IMR-90 (cell line): ENCODE data around the gene CDC45. TPM values are rescaled to one million over a fixed set of nuclear protein-coding genes. Genes with fewer than 3 reads are reported as not detected.

Source experiments
- ATAC-seq: fragments of 200-7000 bp; cut with Tn5 transposase; 2 replicates; pipeline ENCODE4 v1.9.1; 2020; ENCODE audit warnings: low read depth, mild to moderate bottlenecking, moderate library complexity
- BruUV-seq: library from RNA; stranded (reverse); fragments of 400-500 nt; replicated peaks from 2 replicates; lab custom pipeline; 2021; lab: Mats Ljungman, UMichigan
- CTCF ChIA-PET: fragments of 300-600 bp; formaldehyde crosslinking; extraction: SDS; loops from one replicate; lab custom pipeline; 2021; ENCODE audit warnings: antibody characterized with exemption; lab: Yijun Ruan, JAX
- POLR2A ChIA-PET: fragments of 300-600 bp; sonication (Branson Sonifier 250); formaldehyde crosslinking; loops from one replicate; lab custom pipeline; 2022; ENCODE audit warnings: antibody characterized with exemption; ENCODE audit not compliant: unreplicated experiment; lab: Charles Lee
- DNase-seq: peaks from one replicate; pipeline ENCODE4 v3.0.0; 2013
- H2AFZ ChIP-seq: replicated peaks from 2 replicates; pipeline ENCODE3; 2013; ENCODE audit warnings: low read length, mild to moderate bottlenecking; ENCODE audit not compliant: poor library complexity
- H2AK5ac ChIP-seq: 2 replicates; pipeline ENCODE4 v1.6.1; 2013; ENCODE audit warnings: low read depth, low read length, inconsistent platforms
- H2AK9ac ChIP-seq: replicated peaks from 2 replicates; pipeline ENCODE3; 2013; ENCODE audit warnings: mild to moderate bottlenecking, low read depth, low read length, moderate library complexity; ENCODE audit not compliant: poor library complexity
- H2BK120ac ChIP-seq: 2 replicates; pipeline ENCODE4 v1.6.1; 2013; ENCODE audit warnings: low read depth, low read length, inconsistent platforms
- H2BK15ac ChIP-seq: 3 replicates; pipeline ENCODE4 v1.6.1; 2013; ENCODE audit warnings: low read depth, low read length, inconsistent platforms
- H2BK20ac ChIP-seq: 2 replicates; pipeline ENCODE4 v1.6.1; 2013; ENCODE audit warnings: low read depth, mild to moderate bottlenecking, inconsistent platforms, low read length, moderate library complexity
- H2BK5ac ChIP-seq: 2 replicates; pipeline ENCODE4 v1.6.1; 2013; ENCODE audit warnings: mild to moderate bottlenecking, low read depth, low read length, inconsistent platforms; ENCODE audit not compliant: poor library complexity, severe bottlenecking
- H3K14ac ChIP-seq: replicated peaks from 2 replicates; pipeline ENCODE4 v1.6.1; 2013; ENCODE audit warnings: low read depth, low read length, inconsistent platforms
- H3K18ac ChIP-seq: 2 replicates; pipeline ENCODE4 v1.6.1; 2013; ENCODE audit warnings: low read depth, low read length, control low read depth
- H3K23ac ChIP-seq: 2 replicates; pipeline ENCODE4 v1.6.1; 2013; ENCODE audit warnings: low read depth, low read length, inconsistent platforms
- H3K27ac ChIP-seq: 2 replicates; pipeline ENCODE4 v1.5.1; 2013; ENCODE audit warnings: mild to moderate bottlenecking, control low read depth, low read length; ENCODE audit not compliant: insufficient read depth
- H3K27me3 ChIP-seq: 2 replicates; pipeline ENCODE4 v1.6.1; 2013; ENCODE audit warnings: low read length; ENCODE audit not compliant: control insufficient read depth, insufficient read depth
- H3K36me3 ChIP-seq: 2 replicates; pipeline ENCODE4 v1.6.1; 2013; ENCODE audit warnings: low read length, mixed read lengths; ENCODE audit not compliant: control insufficient read depth, insufficient read depth
- H3K4ac ChIP-seq: 2 replicates; pipeline ENCODE4 v1.6.1; 2013; ENCODE audit warnings: low read depth, low read length, inconsistent platforms
- H3K4me1 ChIP-seq: 2 replicates; pipeline ENCODE4 v1.6.1; 2013; ENCODE audit warnings: low read length, mixed read lengths; ENCODE audit not compliant: control insufficient read depth, insufficient read depth
- H3K4me2 ChIP-seq: 2 replicates; pipeline ENCODE4 v1.6.1; 2013; ENCODE audit warnings: low read depth, mild to moderate bottlenecking, control low read depth, low read length, moderate library complexity
- H3K4me3 ChIP-seq: 2 replicates; pipeline ENCODE4 v1.5.1; 2013; ENCODE audit warnings: low read depth, mild to moderate bottlenecking, control low read depth, low read length, moderate library complexity; ENCODE audit not compliant: insufficient read depth
- H3K56ac ChIP-seq: 2 replicates; pipeline ENCODE4 v1.6.1; 2013; ENCODE audit warnings: low read length, inconsistent platforms; ENCODE audit not compliant: insufficient read depth; ENCODE audit errors: extremely low read depth
- H3K79me1 ChIP-seq, 2 experiments: 2 replicates each; pipeline ENCODE4 v1.6.1; 2013; ENCODE audit warnings: low read length in 2 of 2, inconsistent platforms in 1 of 2, low read depth in 1 of 2
- H3K9ac ChIP-seq: 2 replicates; pipeline ENCODE4 v1.6.1; 2013; ENCODE audit warnings: low read depth, low read length, control low read depth
- H3K9me1 ChIP-seq: 2 replicates; pipeline ENCODE4 v1.6.1; 2013; ENCODE audit warnings: low read length, inconsistent platforms; ENCODE audit not compliant: insufficient read depth
- H3K9me3 ChIP-seq: 2 replicates; pipeline ENCODE4 v1.6.1; 2013; ENCODE audit warnings: low read length; ENCODE audit not compliant: control insufficient read depth, insufficient read depth
- H4K20me1 ChIP-seq: 2 replicates; pipeline ENCODE4 v1.6.1; 2013; ENCODE audit warnings: low read length, inconsistent platforms; ENCODE audit not compliant: insufficient read depth
- H4K5ac ChIP-seq: 2 replicates; pipeline ENCODE4 v1.6.1; 2013; ENCODE audit warnings: mild to moderate bottlenecking, low read depth, low read length, control low read depth
- H4K8ac ChIP-seq, 2 experiments: 2 replicates each; pipeline ENCODE4 v1.6.1; 2013; ENCODE audit warnings: low read depth in 2 of 2, low read length in 2 of 2, control low read depth in 1 of 2, inconsistent platforms in 1 of 2
- H4K91ac ChIP-seq: 2 replicates; pipeline ENCODE4 v1.6.1; 2013; ENCODE audit warnings: low read depth, low read length, inconsistent platforms; ENCODE audit not compliant: insufficient read depth
- CHD1 ChIP-seq: IDR thresholded peaks from 2 replicates; pipeline ENCODE4 v1.6.1; 2012; ENCODE audit warnings: low read depth, low read length, improper control_type of control experiment
- MAFK ChIP-seq: IDR thresholded peaks from 2 replicates; pipeline ENCODE4 v1.6.1; 2012; ENCODE audit warnings: low read depth, low read length, improper control_type of control experiment
- NFE2L2 ChIP-seq: fragments of 150-350 bp; IDR thresholded peaks from 2 replicates; pipeline ENCODE4 v1.6.1; 2016; ENCODE audit warnings: low read depth, mild to moderate bottlenecking, low read length
- POLR2A ChIP-seq: IDR thresholded peaks from 2 replicates; pipeline ENCODE4 v1.6.1; 2012; ENCODE audit warnings: mild to moderate bottlenecking, low read depth, low read length
- RFX5 ChIP-seq: IDR thresholded peaks from 2 replicates; pipeline ENCODE4 v1.8.0; 2012; ENCODE audit warnings: low read depth, mild to moderate bottlenecking, low read length, moderate library complexity
- SMC3 ChIP-seq: fragments of 150-350 bp; IDR thresholded peaks from 2 replicates; pipeline ENCODE4 v1.6.1; 2016; ENCODE audit warnings: low read depth, mild to moderate bottlenecking, antibody characterized with exemption, low read length, moderate library complexity
- WGBS, 2 experiments: methylation state at CpG; one replicate each; pipeline versions ENCODE4 v1.1.5 to v1.1.7; 2013; ENCODE audit warnings: missing lambda C conversion rate in 2 of 2; ENCODE audit not compliant: insufficient read length in 1 of 2; ENCODE audit errors: extremely low coverage in 2 of 2; 5-methylcytosine and 5-hydroxymethylcytosine counted together
- dilution Hi-C: fragments of 300-500 bp; cut with HindIII; formaldehyde crosslinking; loops from one replicate; pipeline ENCODE4 v1.14.3; 2018; ENCODE audit warnings: low sequenced_read_pairs; ENCODE audit not compliant: unreplicated experiment
- in situ Hi-C: fragments of 300-500 bp; cut with MboI; formaldehyde crosslinking; loops from 3 replicates; pipeline ENCODE4 v1.14.3; 2019; ENCODE audit warnings: low sequenced_read_pairs, inconsistent platforms, mixed read lengths
- intact Hi-C: fragments of 100-400 bp; cut with micrococcal nuclease; formaldehyde crosslinking; loops from 2 replicates; pipeline ENCODE4 v1.10.0; 2022
- polyA plus RNA-seq, 3 experiments: library from polyadenylated mRNA; depleted of rRNA; stranded (reverse); fragments of >200 nt; gene quantifications; 2 replicates each; pipeline ENCODE4 v1.2.3, GENCODE V29; 2012; ENCODE audit warnings: low replicate concordance in 1 of 3
- total RNA-seq: library from RNA; depleted of rRNA; stranded (reverse); fragments of >200 nt; gene quantifications from 2 replicates; pipeline ENCODE4 v1.2.3, GENCODE V29; 2012

CDC45 gene
- total and polyA plus RNA-seq, 2 of the 4 experiments (the other 2 are of a cell fraction) = 22.7 to 44.6 TPM

DNA sequence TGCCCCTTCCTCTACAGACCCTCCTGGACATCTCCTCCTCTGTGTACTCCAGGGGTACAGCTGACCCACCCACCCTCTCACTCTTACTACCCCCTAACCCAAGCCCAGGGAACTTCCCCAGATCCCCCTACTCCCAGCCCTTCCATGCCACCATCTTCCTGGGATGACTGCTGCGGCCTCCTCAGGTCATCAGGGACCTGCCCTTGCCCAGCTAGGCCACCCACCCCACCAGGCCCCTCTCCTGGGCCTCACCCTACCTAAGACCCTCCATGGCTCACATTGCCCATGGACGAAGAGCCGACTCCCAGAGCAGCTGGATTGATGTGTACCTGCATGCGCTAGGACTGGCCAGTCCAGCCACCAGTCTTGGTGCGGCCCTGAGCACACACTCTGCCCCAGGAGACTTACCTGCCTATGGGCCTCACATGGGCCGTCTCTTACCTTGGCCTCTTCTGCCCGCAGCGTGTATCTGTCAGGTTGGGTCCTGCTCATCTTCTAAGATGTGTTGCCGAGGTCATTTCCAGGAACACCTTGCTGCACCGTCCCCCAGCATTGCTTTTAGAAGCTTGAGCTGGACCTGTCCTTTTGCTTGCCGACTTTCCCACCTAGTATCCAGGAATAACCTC is 46.5 kb downstream of the CDC45 start:
- Histone ChIP-seq H2AFZ (no peak overlapping the region), H3K56ac (no peak overlapping the region), H4K91ac (no peak overlapping the region), H3K27ac (no peak overlapping the region), H2BK15ac (no peak overlapping the region), H4K20me1 (peaks cover 4% of the 10 kb centered on the region; the same call in 1 of the 2 replicates), H4K5ac (no peak overlapping the region), H3K4me2 (no peak overlapping the region), H2AK9ac (peak overlapping the region; percentile 42), H3K14ac (no peak overlapping the region), H2BK5ac (no peak overlapping the region), H3K27me3 (peaks cover 19% of the 10 kb centered on the region), H3K36me3 (no peaks in the 10 kb centered on the region), H2BK120ac (no peak overlapping the region), H3K9ac (no peak overlapping the region), H4K8ac (no peak overlapping the region), H3K9me3 (no peaks in the 10 kb centered on the region), H3K4me3 (no peak overlapping the region), H3K4me1 (no peaks in the 10 kb centered on the region; the same call in 1 of the 2 replicates), H3K9me1 (no peaks in the 10 kb centered on the region), H2AK5ac (no peak overlapping the region), H3K79me1 (no peaks in the 10 kb centered on the region), H3K4ac (no peak overlapping the region), H2BK20ac (no peak overlapping the region), H3K23ac (no peak overlapping the region), H3K18ac (no peak overlapping the region)
- POLR2A ChIA-PET = no interaction called here
- intact Hi-C loops = no loop called here
- in situ Hi-C loops = no loop called here
- TF ChIP-seq MAFK = no peak
- TF ChIP-seq NFE2L2 = no peak
- no peak for TF ChIP-seq POLR2A
- TF ChIP-seq SMC3 = no peak
- TF ChIP-seq CHD1 = no peak
- no peak for TF ChIP-seq RFX5
- ATAC-seq (no peak), DNase-seq (no peak)
- dilution Hi-C loops = no loop called here
- no TSS peak for BruUV-seq
- CTCF ChIA-PET = no interaction called here
- WGBS, 2 experiments = 96% methylated on average over 3 of the region's 11 CpGs; no CpG with 5 or more reads in 1 of the 2 experiments
